Measurements from ENCODE around the gene PDGFA. TPM values are rescaled to one million over a fixed set of nuclear protein-coding genes. Genes with fewer than 3 reads are reported as not detected.

PDGFA gene
- total RNA-seq, 1 donor from 2014 or later = 19.7 TPM

GRCh38 chr7:537911-538634, 18.4 kb upstream of the PDGFA start:
- DNase-seq (ENCODE audit: low spot score) = no peak

GRCh38 chr7:536231-536630, 16.6 kb upstream of the PDGFA start:
- no peak for DNase-seq (ENCODE audit: low spot score)

- DNase-seq (ENCODE audit: low spot score) = no peak
These were observed 15.3 kb upstream of the PDGFA start for GRCh38 chr7:534959-535358.

- DNase-seq (ENCODE audit: low spot score) = no peak
These were observed 14.4 kb upstream of the PDGFA start for GRCh38 chr7:534075-534474.

GRCh38 chr7:533266-533665, 13.6 kb upstream of the PDGFA start:
- no peak for DNase-seq (ENCODE audit: low spot score)

- no peak for DNase-seq (ENCODE audit: low spot score)
These were observed 12.9 kb upstream of the PDGFA start for GRCh38 chr7:532379-533143.

GRCh38 chr7:531777-532176, 12.1 kb upstream of the PDGFA start:
- no peak for DNase-seq (ENCODE audit: low spot score)

GRCh38 chr7:528451-528850, 8.8 kb upstream of the PDGFA start:
- no peak for DNase-seq (ENCODE audit: low spot score)

GRCh38 chr7:527723-528122, 8.1 kb upstream of the PDGFA start:
- DNase-seq (ENCODE audit: low spot score) = no peak

GRCh38 chr7:526460-527034, 6.9 kb upstream of the PDGFA start:
- no peak for DNase-seq (ENCODE audit: low spot score)

GRCh38 chr7:525740-526139, 6.1 kb upstream of the PDGFA start:
- no peak for DNase-seq (ENCODE audit: low spot score)

GRCh38 chr7:524800-525199, 5.2 kb upstream of the PDGFA start:
- no peak for DNase-seq (ENCODE audit: low spot score)

- no peak for DNase-seq (ENCODE audit: low spot score)
These were observed 4.0 kb upstream of the PDGFA start for GRCh38 chr7:523347-524336.

GRCh38 chr7:522951-523314, 3.3 kb upstream of the PDGFA start:
- DNase-seq (ENCODE audit: low spot score) = no peak

GRCh38 chr7:522071-522950, 2.7 kb upstream of the PDGFA start:
- no peak for DNase-seq (ENCODE audit: low spot score)

- no peak for DNase-seq (ENCODE audit: low spot score)
These were observed 1.8 kb upstream of the PDGFA start for GRCh38 chr7:521221-522070.

- no peak for DNase-seq (ENCODE audit: low spot score)
These were observed 986 bp upstream of the PDGFA start for GRCh38 chr7:520503-521161.

GRCh38 chr7:518630-519483, 789 bp downstream of the PDGFA start:
- DNase-seq (ENCODE audit: low spot score) = no peak

Data from mesenteric fat pad (tissue), 1 donor.